ENCODE data around the gene PLCD1.

GRCh38 chr3:38026856-38027255 lies 2.6 kb downstream of the PLCD1 start:
- TF ChIP-seq CTCF (conservative IDR thresholded peaks at IDR 0.05; ENCODE audit: low read length) (no peak), EZH2phosphoT487 (IDR thresholded peaks at IDR 0.05; ENCODE audit: borderline replicate concordance) (no peak)
